Activated T-helper 17 cell treated with anti-CD3 and anti-CD28 coated beads, Interleukin-2, amount 50 U/mL, for 72 hours (primary cell): Measurements from ENCODE around the gene GALNT13. TPM values are rescaled to one million over a fixed set of nuclear protein-coding genes. Genes with fewer than 3 reads are reported as not detected.
"Not testable (repeated sequence)": the region's sequence is repeated elsewhere in the genome, so short reads cannot be mapped to it uniquely, and the experiment has no call there.

Source experiments
- ATAC-seq: fragments of 150-1000 bp; cut with Tn5 transposase; replicated peaks from 2 replicates; pipeline ENCODE4 v1.10.0; 2021; ENCODE audit warnings: mild to moderate bottlenecking, moderate library complexity
- H3K27ac Mint-ChIP-seq: one replicate; pipeline ENCODE4 v1.8.0; 2022; ENCODE audit warnings: mixed read lengths
- H3K27me3 Mint-ChIP-seq: one replicate; pipeline ENCODE4 v1.8.0; 2022; ENCODE audit warnings: mixed read lengths
- H3K36me3 Mint-ChIP-seq: one replicate; pipeline ENCODE4 v1.8.0; 2022; ENCODE audit warnings: low read depth, mild to moderate bottlenecking, mixed read lengths
- H3K4me1 Mint-ChIP-seq: one replicate; pipeline ENCODE4 v1.8.0; 2022; ENCODE audit warnings: mixed read lengths
- H3K4me3 Mint-ChIP-seq: one replicate; pipeline ENCODE4 v1.8.0; 2022; ENCODE audit warnings: mild to moderate bottlenecking, mixed read lengths
- H3K9me3 Mint-ChIP-seq: one replicate; pipeline ENCODE4 v1.8.0; 2022; ENCODE audit warnings: mixed read lengths
- total RNA-seq, 2 donors: library from RNA; stranded (reverse); gene quantifications; one replicate each; pipeline ENCODE4 v1.2.3, GENCODE V29; 2022

The GALNT13 gene
- total RNA-seq, 2 donors from 2014 or later, result not detected

DNA sequence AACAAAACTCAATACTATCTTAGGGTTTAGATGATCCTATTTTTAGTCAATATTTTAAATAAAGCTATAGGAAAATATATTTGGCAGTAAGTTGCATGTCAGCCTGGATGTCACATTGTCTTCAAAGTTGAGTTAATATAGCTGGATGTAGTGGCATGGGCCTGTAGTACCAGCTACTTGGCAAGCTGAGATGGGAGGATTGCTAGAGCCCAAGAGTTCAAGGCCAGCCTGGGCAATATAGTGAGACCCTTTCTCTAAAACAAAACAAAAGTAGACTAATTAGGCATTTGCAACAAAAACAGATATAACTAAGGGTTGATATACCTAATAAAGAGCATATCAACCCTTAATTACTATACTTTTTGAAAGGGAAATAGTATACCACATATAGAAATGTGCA is 572.2 kb downstream of the GALNT13 start:
- Mint-ChIP-seq H3K4me3 (no peak overlapping the region), H3K9me3 (no peaks in the 10 kb centered on the region), H3K4me1 (no peaks in the 10 kb centered on the region), H3K27ac (no peak overlapping the region), H3K27me3 (no peaks in the 10 kb centered on the region), H3K36me3 (no peaks in the 10 kb centered on the region)
- no peak for ATAC-seq

DNA sequence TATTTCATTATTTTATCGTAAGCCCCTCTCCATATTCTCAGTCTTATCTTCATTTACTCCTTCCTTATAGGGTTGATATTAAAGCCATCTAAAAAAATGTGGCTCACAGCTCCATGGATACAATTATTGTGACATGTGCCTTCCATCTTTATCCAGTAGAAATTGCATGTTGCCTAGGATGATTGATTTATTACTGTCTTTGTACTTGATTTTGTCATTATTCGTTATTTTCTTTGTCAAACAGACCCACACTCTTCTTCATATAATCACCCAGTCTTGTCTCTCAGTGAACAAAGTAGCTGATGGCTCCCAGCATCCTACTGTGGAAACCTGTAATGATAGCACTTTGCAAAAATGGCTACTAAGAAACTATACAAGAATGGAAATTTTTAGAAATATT is 574.6 kb downstream of the GALNT13 start:
- ATAC-seq, result no peak
- Mint-ChIP-seq H3K27me3 (no peaks in the 10 kb centered on the region), H3K36me3 (no peaks in the 10 kb centered on the region), H3K4me1 (no peaks in the 10 kb centered on the region), H3K4me3 (no peak overlapping the region), H3K9me3 (no peaks in the 10 kb centered on the region), H3K27ac (no peak overlapping the region)

DNA sequence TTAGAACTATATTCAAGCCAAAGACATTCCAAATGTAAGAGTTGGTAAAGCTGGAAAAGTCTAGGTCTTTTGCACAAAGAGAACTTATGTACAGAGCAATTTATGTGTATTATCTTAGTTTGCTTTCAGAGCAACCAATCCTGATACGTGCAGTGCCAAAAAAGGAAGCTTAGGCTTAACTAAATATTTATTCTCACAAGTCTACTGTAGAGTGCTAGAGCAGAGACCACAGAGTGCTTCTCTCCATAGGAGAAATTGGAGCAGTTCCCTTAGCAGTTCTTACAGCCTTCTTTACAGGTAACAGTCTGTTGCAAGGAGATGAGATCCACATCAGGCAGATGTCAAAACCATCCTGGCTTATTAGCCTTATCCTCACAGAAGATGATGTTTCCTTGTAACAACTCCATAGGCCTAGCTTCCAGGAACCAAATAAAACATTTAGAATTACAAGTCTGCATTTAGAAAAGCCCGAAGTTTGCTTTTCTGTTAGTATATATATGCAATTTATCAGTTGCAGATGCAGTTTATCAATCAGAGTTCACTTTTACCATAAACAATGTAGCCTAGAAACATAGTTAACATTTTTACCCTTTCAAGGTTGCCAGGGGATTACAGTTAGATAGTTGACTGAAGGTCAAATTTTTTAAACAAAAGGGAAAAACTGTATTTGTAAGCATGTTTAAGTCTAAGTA is 576.2 kb downstream of the GALNT13 start:
- no peak overlapping the region for H3K27ac Mint-ChIP-seq
- no peak overlapping the region for H3K4me3 Mint-ChIP-seq
- no peaks in the 10 kb centered on the region for H3K27me3 Mint-ChIP-seq
- no peak for ATAC-seq
- H3K36me3 Mint-ChIP-seq, result no peaks in the 10 kb centered on the region
- H3K4me1 Mint-ChIP-seq, result no peaks in the 10 kb centered on the region
- H3K9me3 Mint-ChIP-seq, result no peaks in the 10 kb centered on the region

- Mint-ChIP-seq H3K27me3 (no peaks in the 10 kb centered on the region), H3K4me3 (no peak overlapping the region)
- ATAC-seq, result no peak
Measured at GRCh38 chr2:154449951-154450658, 578.4 kb downstream of the GALNT13 start.

DNA sequence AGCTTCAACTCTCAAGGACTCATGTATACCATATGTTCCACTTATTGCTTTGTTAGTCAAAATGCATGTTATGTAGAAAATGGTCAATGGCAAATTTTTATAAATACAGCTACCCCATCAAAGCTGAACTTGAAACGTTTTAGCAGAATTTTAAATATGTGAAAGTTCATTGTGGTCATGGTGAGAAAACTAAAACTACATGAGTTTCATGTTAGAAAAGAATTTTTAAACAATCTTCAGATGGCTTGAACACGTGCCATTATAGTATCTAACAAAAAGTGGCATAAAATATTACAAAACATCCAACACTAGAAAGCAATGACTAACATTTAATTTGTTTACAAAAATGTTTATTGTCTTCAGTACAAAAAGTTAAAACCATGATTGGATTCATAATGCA is 580.7 kb downstream of the GALNT13 start:
- no peaks in the 10 kb centered on the region for H3K4me1 Mint-ChIP-seq
- ATAC-seq, result no peak
- H3K27me3 Mint-ChIP-seq, result no peaks in the 10 kb centered on the region
- no peak overlapping the region for H3K4me3 Mint-ChIP-seq
- no peaks in the 10 kb centered on the region for H3K9me3 Mint-ChIP-seq
- no peaks in the 10 kb centered on the region for H3K36me3 Mint-ChIP-seq
- no peak overlapping the region for H3K27ac Mint-ChIP-seq

More at GRCh38 chr2:154449951-154450658, 578.4 kb downstream of the GALNT13 start:
- Mint-ChIP-seq H3K9me3 (no peaks in the 10 kb centered on the region), H3K36me3 (no peaks in the 10 kb centered on the region), H3K27ac (no peak overlapping the region), H3K4me1 (no peaks in the 10 kb centered on the region)

GRCh38 chr2:154452906-154453493 is 581.3 kb downstream of the GALNT13 start:
- H3K9me3 Mint-ChIP-seq, result peaks cover 2% of the 10 kb centered on the region
- H3K27me3 Mint-ChIP-seq, result no peaks in the 10 kb centered on the region
- no peaks in the 10 kb centered on the region for H3K36me3 Mint-ChIP-seq
- no peaks in the 10 kb centered on the region for H3K4me1 Mint-ChIP-seq
- H3K27ac Mint-ChIP-seq, result no peak overlapping the region
- no peak overlapping the region for H3K4me3 Mint-ChIP-seq
- ATAC-seq, result no peak

GRCh38 chr2:154455166-154455565 is 583.4 kb downstream of the GALNT13 start:
- ATAC-seq, result no peak
- no peak overlapping the region for H3K27ac Mint-ChIP-seq
- H3K4me3 Mint-ChIP-seq, result no peak overlapping the region
- H3K36me3 Mint-ChIP-seq, result no peaks in the 10 kb centered on the region
- H3K9me3 Mint-ChIP-seq, result peaks cover 5% of the 10 kb centered on the region
- no peaks in the 10 kb centered on the region for H3K27me3 Mint-ChIP-seq
- H3K4me1 Mint-ChIP-seq, result no peaks in the 10 kb centered on the region

- Mint-ChIP-seq H3K4me1 (no peaks in the 10 kb centered on the region), H3K4me3 (no peak overlapping the region), H3K36me3 (no peaks in the 10 kb centered on the region), H3K9me3 (peaks cover 5% of the 10 kb centered on the region), H3K27ac (no peak overlapping the region), H3K27me3 (no peaks in the 10 kb centered on the region)
- no peak for ATAC-seq
Measured at GRCh38 chr2:154455866-154456265, 584.1 kb downstream of the GALNT13 start.

DNA sequence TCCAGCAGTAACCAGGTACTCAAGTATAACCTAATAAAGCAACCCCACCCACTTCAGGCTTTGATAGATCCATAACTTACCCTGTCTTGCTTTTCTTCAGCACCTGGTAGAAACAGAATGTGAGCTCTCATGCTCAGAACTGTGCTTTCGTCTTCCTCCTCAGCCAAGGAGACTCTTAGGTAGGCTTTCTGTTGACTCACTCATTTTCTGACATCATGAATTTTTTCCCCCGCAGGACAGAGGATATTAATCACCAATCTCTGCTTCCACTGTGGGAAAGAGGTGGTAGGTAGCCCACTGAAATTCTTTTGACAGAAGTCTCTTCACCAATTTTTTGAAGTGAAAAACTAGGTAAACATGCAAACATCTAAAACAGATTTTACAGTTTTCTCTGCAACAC is 585.6 kb downstream of the GALNT13 start:
- no peak for ATAC-seq
- Mint-ChIP-seq H3K4me1 (no peaks in the 10 kb centered on the region), H3K9me3 (peaks cover 5% of the 10 kb centered on the region), H3K4me3 (no peak overlapping the region), H3K36me3 (no peaks in the 10 kb centered on the region), H3K27me3 (no peaks in the 10 kb centered on the region), H3K27ac (no peak overlapping the region)

- no peak overlapping the region for H3K27ac Mint-ChIP-seq
- ATAC-seq, result no peak
Measured at GRCh38 chr2:154459286-154459685, 587.6 kb downstream of the GALNT13 start.

DNA sequence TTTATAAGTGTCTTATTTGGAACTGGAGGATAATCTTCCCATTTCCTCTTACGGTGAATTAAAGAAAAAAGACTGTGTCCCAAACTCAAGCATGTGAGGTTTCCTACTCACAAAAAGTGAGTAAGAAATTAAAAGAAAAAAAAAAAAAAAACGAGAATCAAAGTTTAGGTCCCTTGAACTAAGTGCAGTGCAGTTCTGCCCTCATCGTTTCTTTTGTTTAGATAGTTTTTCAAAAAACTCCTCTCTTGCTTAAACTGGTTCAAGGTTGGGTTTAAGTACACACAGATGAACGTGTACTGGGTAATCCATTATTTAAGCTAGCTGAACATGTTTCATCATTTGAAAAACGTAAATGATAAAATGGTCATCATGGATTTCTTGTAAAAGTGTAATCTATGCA is 590.9 kb downstream of the GALNT13 start:
- H3K36me3 Mint-ChIP-seq, result no peaks in the 10 kb centered on the region
- H3K4me1 Mint-ChIP-seq, result no peaks in the 10 kb centered on the region
- ATAC-seq, result no peak
- no peak overlapping the region for H3K4me3 Mint-ChIP-seq
- peaks cover 17% of the 10 kb centered on the region for H3K9me3 Mint-ChIP-seq
- H3K27me3 Mint-ChIP-seq, result no peaks in the 10 kb centered on the region
- H3K27ac Mint-ChIP-seq, result no peak overlapping the region

More at GRCh38 chr2:154459286-154459685, 587.6 kb downstream of the GALNT13 start:
- peaks cover 5% of the 10 kb centered on the region for H3K9me3 Mint-ChIP-seq
- H3K27me3 Mint-ChIP-seq, result no peaks in the 10 kb centered on the region
- H3K36me3 Mint-ChIP-seq, result no peaks in the 10 kb centered on the region
- no peaks in the 10 kb centered on the region for H3K4me1 Mint-ChIP-seq
- H3K4me3 Mint-ChIP-seq, result no peak overlapping the region

DNA sequence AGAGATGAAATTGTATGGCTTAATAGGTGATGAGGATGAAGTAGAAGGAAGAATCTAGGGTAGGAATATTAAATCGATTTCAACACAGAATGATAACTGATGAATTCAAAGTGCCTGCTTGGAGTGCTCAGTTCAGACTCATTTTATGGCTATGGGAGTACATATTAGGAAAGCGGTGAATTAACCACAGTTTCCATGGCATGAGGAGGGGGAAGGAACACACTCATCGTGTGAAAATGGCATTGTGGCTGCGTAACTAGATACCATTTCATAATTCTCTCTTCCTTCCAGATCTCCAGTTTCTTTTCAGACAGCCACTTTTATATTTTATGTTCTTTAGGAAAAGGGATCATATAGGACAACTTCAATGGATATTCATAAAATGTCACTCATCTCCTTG is 594.5 kb downstream of the GALNT13 start:
- Mint-ChIP-seq H3K27me3 (no peaks in the 10 kb centered on the region), H3K27ac (no peak overlapping the region), H3K4me3 (no peak overlapping the region), H3K4me1 (no peaks in the 10 kb centered on the region), H3K36me3 (no peaks in the 10 kb centered on the region), H3K9me3 (peaks cover 17% of the 10 kb centered on the region)
- no peak for ATAC-seq

DNA sequence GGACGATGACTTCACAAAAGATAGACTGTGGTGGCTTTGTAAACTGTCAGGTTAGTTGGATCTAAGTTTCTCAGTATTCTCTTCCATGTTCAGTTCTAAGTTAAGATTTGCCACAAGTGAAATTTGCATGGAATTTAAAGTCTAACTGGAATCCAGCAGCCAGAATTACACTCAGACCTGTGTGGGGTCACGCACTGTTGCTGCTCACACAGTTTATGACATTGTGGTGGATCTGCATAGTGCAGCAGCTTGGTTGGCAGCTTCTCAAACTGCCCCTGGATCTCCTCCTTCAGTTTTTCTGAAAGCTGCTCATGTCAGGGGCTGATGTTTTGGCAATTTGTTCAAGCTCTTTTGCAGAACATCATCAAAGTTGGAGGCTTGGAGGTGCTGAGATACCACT is 598.7 kb downstream of the GALNT13 start:
- H3K27ac Mint-ChIP-seq, result no peak overlapping the region
- no peaks in the 10 kb centered on the region for H3K4me1 Mint-ChIP-seq
- no peaks in the 10 kb centered on the region for H3K27me3 Mint-ChIP-seq
- no peak overlapping the region for H3K4me3 Mint-ChIP-seq
- peaks cover 9% of the 10 kb centered on the region for H3K9me3 Mint-ChIP-seq
- no peaks in the 10 kb centered on the region for H3K36me3 Mint-ChIP-seq
- ATAC-seq, result no peak

DNA sequence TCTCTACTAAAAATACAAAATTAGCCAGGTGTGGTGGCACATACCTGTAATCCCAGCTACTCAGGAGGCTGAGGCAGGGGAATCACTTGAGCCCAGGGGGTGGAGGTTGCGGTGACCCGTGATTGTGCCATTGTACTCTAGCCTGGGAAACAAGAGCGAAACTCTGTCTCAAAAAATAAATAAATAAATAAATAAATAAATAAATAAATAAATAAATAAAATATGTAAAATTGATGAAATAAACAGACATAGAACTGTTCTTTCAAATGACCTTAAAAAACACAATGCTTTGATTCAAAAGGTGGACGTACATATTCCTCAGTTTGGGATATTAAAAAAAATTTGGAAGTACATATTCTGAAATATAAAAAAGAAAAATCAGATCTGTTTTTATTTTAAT is 599.8 kb downstream of the GALNT13 start:
- not testable (repeated sequence) for ATAC-seq, H3K4me3 Mint-ChIP-seq, H3K27ac Mint-ChIP-seq, H3K27me3 Mint-ChIP-seq, H3K4me1 Mint-ChIP-seq, H3K9me3 Mint-ChIP-seq, H3K36me3 Mint-ChIP-seq

GRCh38 chr2:154477319-154477718 is 605.6 kb downstream of the GALNT13 start:
- H3K9me3 Mint-ChIP-seq, result peaks cover 7% of the 10 kb centered on the region
- no peaks in the 10 kb centered on the region for H3K27me3 Mint-ChIP-seq
- ATAC-seq, result no peak

More at GRCh38 chr2:154477319-154477718, 605.6 kb downstream of the GALNT13 start:
- Mint-ChIP-seq H3K4me1 (no peaks in the 10 kb centered on the region), H3K27ac (no peak overlapping the region), H3K36me3 (no peaks in the 10 kb centered on the region), H3K4me3 (no peak overlapping the region)
